ENCODE results near the gene PUDP.

DNA sequence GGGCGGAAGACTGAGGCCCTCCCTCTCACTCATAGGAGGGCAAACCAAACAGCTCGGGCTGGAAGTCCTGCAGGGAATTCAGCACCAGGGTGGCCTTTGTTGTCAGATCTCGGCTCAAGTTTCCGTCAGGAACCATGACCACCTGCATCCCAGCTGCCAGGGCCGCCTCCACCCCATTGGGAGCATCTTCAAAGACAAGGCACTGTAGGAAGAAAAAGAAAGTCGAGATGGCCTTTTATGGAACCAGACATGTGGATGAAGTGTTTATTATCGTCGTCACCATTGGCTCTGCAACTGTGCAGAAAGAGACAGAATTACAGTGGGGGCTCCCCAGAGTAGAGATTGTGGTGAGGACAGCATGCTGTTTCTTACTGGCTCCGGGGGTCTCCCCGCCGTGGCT, 97.7 kb downstream of the PUDP start:
- TF ChIP-seq, protein P1, sequence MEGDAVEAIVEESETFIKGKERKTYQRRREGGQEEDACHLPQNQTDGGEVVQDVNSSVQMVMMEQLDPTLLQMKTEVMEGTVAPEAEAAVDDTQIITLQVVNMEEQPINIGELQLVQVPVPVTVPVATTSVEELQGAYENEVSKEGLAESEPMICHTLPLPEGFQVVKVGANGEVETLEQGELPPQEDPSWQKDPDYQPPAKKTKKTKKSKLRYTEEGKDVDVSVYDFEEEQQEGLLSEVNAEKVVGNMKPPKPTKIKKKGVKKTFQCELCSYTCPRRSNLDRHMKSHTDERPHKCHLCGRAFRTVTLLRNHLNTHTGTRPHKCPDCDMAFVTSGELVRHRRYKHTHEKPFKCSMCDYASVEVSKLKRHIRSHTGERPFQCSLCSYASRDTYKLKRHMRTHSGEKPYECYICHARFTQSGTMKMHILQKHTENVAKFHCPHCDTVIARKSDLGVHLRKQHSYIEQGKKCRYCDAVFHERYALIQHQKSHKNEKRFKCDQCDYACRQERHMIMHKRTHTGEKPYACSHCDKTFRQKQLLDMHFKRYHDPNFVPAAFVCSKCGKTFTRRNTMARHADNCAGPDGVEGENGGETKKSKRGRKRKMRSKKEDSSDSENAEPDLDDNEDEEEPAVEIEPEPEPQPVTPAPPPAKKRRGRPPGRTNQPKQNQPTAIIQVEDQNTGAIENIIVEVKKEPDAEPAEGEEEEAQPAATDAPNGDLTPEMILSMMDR (IDR thresholded peaks at IDR 0.05; ENCODE audit: poor library complexity, severe bottlenecking), result no peak
- TF ChIP-seq, protein P2, sequence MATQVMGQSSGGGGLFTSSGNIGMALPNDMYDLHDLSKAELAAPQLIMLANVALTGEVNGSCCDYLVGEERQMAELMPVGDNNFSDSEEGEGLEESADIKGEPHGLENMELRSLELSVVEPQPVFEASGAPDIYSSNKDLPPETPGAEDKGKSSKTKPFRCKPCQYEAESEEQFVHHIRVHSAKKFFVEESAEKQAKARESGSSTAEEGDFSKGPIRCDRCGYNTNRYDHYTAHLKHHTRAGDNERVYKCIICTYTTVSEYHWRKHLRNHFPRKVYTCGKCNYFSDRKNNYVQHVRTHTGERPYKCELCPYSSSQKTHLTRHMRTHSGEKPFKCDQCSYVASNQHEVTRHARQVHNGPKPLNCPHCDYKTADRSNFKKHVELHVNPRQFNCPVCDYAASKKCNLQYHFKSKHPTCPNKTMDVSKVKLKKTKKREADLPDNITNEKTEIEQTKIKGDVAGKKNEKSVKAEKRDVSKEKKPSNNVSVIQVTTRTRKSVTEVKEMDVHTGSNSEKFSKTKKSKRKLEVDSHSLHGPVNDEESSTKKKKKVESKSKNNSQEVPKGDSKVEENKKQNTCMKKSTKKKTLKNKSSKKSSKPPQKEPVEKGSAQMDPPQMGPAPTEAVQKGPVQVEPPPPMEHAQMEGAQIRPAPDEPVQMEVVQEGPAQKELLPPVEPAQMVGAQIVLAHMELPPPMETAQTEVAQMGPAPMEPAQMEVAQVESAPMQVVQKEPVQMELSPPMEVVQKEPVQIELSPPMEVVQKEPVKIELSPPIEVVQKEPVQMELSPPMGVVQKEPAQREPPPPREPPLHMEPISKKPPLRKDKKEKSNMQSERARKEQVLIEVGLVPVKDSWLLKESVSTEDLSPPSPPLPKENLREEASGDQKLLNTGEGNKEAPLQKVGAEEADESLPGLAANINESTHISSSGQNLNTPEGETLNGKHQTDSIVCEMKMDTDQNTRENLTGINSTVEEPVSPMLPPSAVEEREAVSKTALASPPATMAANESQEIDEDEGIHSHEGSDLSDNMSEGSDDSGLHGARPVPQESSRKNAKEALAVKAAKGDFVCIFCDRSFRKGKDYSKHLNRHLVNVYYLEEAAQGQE (IDR thresholded peaks at IDR 0.05; ENCODE audit: borderline replicate concordance), result no peak

Measured in neural cell (in vitro differentiated cells).